HG02678 (cell line): Measurements from ENCODE around the gene ZNF184.
A peak's percentile ranks its signal among the peaks of the same experiment; 100 is the strongest.

Experiments
- ATAC-seq: cut with Tn5 transposase; IDR thresholded peaks from one replicate; pipeline ENCODE4 v1.9.1; 2021; ENCODE audit warnings: mild to moderate bottlenecking, moderate library complexity; ENCODE audit not compliant: unreplicated experiment

The ZNF184 gene

DNA sequence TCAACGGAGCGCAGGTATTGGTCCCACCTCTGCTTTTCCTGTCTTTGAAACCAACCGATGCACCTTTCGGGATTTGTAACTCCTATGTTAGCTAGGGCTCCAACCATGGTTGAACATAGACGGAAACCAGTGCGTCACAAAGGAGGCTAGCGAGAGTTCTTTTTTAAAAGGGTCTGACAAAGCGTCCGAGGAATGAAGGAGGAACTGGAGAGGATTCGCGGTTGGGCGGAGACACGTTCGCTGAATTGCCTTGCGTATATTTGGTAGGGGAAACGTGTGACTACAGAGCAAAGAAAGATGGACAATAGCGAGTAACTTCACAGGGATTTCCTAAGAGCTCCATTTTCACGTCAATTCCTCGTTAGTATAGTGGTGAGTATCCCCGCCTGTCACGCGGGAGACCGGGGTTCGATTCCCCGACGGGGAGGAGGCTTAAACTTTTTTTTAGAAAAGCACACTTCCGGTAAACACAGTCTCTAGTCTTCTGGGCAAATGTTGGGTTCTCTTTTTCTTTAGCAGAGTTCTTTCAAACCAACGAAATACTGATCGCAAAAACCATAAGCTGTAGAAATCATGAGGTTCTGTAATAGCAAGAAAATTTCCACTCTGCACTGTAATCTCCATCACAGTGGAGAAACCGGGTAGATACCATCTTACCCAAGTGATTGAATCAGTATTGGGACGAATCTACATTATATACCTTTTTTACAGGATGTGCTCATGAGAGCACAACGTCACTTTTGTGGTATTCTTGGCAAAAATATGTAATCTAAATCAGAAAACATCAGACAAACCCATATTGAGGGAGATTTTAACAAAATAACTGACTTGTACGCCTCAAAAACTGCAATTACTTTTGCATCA, 6.6 kb upstream of the ZNF184 start:
- peak; percentile 55 for ATAC-seq

DNA sequence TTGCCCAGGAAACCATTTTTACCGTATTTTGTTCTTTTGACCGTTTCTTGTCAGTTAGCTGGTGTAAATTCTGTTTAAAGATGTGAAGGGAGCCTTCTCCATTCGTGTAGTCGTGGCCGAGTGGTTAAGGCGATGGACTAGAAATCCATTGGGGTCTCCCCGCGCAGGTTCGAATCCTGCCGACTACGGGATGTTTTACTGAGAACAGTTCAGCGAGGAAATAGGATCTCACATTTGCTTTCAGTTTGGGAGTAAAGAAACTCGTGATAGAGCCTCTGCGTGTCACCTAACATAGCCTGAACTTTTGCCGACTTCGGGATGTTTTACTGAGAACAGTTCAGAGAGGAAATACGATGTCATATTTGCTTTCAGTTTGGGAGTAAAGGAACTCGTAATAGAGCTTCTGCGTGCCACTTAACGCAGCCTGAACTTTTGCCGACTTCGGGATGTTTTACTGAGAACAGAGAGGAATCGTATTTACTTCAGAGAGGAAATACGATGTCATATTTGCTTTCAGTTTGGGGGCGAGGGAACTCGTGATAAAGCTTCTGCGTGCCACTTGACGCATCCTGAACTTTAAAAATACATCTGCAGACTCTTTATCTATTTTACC, 5.9 kb upstream of the ZNF184 start:
- peak; percentile 62 for ATAC-seq

DNA sequence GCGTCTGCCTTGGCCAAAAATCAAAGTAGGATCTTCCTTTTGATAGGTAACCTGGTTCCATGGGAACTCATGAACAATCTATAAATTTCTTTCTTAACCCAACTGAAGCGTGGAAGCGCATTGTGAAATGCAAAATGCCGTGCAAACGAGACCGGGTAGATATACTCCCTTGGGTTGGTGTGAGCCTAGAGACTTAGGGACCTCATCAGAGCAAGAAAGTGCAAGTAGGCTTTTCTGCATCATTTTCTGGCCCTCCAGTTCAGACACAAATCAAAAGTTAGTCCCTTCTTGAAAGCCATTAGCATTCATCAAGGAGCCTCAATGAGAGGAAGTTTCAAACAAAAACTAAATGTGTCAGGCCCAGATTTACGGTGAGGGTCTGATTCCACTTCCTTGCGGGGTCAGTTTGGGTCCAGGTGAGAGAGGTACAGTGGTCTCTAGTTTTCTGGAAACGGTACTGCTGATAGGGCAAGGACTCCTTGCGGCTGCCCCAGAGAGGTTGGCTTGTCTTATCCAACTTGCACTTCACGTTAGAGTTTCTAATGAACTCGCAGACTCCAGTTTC, 5.3 kb upstream of the ZNF184 start:
- ATAC-seq, result peak; percentile 24

DNA sequence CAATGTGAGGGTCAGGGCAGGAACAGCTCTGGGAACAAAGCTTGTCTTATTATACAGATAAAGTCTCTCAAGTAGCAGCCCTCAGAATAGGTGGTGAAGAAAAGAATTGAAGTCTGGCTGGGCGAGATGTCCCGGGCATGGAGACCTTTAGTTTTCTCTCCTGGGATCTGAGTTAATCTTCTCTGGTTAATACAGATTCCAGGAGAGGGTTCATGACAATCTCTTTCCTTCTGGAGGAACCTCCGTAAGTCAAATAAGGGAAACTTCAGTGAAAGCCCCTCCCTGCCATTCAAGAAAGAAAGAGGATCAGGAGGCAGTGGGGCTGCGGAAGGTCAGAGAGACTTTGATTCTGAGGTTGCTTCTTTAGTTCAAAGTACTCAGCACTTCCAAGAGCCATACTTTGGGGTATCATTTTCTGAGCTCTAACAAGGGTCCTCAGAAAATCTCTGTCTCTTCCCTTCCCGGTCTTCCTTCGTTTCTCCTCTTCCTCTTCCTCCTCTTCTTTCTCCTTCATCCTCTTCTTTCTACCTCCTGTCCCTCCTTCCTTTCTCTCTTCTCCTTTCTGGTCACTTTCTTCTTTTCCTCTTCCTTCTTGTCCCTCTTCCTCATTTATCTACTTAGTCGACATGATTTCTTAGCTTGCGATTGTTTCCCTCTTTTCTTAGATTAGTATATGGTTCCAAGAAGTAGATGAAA, 4.6 kb upstream of the ZNF184 start:
- ATAC-seq, result no peak

DNA sequence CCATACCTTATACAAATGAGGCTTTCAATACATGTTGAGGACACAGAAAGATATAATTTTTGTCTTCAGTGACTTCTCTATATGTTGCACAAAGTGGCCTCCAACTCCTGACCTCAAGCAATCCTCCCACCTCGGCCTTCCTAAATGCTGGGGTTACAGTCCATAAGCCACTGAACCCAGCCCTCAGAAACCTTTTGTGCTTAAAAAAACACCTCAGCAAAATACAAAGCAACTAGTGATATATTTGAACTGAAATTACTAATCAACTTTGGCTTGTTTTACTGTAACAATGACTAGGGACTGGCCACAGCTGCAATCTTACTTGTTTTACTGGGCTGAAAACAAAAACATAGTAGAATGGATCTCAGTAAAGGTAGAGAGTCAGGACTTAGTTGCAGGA, 3.2 kb upstream of the ZNF184 start:
- ATAC-seq, result no peak

DNA sequence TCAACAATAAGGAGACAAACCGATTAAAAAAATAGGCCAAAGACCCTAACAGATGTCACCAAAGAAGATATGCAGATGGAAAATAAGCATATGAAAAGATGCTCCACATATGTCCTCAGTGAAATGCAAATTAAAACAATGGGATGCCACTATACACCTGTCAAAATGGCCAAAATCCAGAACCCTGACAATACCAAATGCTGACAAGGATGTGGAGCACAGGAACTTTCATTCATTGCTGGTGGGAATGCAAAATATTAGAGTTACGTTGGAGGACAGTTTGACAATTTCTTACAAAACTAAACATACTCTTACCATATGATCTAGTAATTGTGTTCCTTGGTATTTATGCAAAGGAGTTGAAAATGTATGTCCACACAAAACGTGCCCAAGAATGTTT, 1.8 kb upstream of the ZNF184 start:
- ATAC-seq, result no peak

DNA sequence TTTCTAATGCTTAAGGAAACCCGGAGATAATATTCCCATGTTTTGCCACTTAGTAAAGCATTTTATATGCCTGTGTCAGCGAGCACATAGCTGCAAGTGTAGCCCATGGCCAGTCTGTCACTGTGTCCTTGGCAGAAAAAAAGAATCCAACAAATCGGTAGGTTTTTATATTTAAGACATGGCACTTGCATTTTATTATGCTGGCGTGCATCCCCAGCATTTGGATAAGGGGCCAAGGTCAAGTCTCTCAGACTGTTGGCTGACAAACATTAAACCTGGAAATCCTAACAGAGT, 1.2 kb upstream of the ZNF184 start:
- ATAC-seq, result no peak

DNA sequence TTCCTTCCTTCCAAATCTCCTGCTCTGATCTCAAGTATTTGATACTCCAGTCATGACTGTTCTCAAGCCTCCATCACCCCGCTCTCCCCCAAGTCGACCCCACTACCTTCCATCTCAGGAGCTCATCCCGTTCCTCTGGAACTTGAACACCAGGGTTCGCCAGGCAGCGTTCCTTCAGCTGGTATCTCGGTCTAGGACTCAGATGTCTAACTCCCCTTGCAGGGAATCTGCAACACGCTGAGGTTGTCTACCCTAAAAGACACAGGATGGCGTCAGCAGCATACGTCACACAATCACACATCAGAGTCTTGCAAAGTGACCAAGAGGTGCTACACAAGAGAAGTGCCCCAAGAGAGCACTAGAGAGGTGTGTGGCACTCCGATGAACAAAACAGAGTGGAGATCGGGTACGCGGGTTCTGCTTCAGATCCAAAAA, 706 bp downstream of the ZNF184 start:
- peak; percentile 36 for ATAC-seq

DNA sequence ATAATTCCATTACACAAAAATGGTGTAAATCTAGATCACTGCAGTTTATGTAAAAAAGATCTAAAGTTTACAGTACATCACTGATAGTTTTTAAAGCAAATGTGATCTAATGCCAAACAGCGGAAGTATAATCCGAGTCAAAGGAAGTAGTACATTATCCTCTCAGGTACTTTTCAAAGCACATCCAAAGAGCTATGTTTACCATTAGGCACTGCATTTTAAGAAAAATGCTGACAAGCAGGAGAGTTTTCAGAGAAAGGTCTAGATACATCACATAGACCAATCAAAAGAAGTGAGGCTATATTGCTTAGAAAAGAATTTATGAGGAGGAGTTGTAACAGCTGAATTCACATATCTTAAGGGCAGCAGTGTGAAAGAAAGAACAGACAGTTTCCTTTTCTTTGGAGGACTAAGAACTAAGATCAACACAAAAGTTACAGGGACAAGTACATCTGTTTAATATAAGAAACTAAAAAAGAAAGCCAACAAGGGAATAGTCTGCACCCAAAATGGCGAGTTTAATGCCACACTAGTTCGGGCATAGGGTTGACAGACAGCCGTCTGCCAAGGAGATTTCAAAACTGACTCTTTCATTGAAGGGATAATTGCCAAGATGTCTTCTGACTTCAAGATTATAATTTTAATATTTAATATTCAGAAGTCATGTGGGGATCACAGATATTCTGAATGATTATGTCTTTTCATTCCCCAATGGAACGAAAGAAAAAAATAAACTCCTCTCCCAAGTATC, 1.4 kb downstream of the ZNF184 start:
- no peak for ATAC-seq

DNA sequence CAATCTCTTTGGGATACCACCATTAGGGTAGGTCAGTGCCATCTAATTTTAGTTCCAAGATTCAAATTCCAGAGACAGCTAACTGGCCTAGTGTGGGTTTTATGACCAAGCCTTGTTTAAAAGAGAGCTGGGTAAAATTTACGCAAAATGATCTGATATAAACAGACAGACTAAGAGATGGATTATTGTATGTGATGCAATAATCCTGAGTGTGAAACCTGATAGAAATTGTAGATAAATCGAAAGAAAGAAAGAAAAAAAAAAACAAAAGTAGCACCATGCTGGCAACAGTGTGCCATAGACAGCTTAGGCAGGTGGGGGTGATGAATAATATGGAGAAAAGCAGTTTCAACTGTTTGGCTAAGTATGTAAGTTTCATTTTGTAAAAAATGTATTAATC, 2.9 kb downstream of the ZNF184 start:
- no peak for ATAC-seq

DNA sequence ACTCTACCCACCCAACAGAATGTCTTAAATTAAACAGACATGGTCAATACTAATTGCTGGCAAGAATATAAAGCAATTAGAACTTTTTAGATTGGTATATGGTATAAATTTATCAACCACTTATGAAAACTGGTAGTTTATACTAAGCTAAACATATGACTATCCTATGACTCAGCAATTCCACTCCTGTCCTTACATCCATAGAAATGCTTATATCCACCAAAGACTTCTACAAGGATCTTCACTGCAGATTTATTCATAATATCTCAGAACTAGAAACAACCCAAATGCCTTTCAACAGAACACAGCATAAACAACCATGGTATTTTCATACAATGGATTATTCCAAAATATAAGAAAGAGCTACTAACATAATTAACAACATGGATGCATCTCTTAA, 4.6 kb downstream of the ZNF184 start:
- ATAC-seq, result no peak

DNA sequence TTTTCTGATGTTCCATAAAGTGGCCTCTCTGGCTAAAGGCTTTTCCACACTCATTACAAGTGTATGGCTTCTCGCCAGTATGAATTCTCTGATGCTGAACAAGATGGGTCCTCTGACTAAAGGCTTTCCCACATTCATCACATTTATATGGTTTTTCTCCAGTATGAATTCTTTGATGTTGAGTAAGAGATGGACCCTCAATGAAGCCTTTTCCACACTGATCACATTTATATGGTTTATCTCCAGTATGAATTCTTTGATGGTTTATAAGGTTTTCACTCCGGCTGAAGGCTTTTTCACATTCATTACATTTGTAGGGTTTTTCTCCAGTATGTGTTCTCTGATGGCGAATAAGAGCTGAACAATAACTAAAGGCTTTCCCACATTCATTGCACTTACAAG, 20.4 kb downstream of the ZNF184 start:
- no peak for ATAC-seq

DNA sequence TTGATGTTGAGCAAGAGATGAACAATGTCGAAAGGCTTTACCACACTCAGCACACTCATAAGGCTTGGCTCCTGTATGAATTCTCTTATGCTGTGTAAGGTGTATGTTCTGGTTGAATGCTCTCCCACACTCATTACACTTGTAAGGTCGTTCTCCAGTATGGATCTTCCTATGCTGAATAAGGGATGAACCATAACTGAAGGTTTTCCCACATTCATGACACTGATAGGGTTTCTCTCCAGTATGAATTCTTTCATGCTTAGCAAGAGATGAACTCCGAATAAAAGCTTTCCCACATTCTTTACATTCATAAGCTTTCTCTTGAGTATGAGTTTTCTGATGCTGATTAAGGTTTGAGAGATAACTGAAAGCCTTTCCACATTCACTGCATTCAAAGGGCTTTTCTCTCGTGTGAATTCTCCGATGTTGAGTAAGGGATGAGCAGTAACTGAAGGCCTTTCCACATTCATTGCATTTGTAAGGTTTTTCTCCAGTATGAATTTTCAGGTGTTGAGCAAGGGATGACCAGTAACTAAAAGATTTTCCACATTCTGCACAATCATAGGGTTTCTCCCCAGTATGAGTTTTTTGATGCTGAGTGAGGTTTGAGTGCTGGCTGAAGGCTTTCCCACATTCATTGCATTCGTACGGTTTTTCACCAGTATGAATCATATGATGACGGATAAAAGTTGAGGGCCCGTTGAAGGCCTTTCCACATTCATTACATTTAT, 21.1 kb downstream of the ZNF184 start:
- no peak for ATAC-seq

DNA sequence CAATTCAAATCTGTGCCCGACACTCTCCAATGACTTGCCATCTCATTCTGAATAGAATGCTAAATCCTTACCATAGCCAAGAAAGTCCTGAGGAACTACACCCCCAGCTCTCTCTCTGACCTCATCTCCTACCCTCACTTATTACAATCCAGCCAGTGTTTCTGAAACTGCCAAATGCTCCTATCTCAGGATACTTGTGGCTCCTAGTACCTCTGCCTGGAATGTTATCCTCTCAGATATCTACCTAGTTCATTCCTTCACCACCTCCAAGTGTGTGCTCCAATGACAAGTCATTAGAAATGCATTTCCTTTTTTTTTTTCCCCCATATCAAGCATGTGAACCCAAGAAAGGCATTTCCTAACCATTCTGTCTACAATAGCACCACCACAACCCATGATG, 24.4 kb downstream of the ZNF184 start:
- ATAC-seq, result no peak

DNA sequence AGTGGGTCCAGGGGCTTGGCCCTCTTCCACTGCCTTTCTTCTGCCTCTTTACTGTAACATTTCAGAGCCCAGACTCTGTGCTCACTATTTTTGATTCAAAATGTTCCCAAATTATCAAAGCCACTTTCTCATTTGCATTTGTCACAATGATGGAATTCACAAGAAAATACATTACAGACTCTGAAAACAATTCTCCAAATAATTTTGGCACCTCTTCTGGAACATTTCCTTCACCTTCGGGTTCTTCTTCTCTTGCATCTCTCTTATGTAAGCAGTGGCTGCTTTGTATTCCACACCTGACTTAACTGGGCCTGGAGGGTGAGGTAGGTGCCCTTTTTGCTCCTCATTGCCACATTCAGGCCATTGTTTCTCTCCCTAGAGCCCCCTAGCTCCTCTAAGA, 30.0 kb downstream of the ZNF184 start:
- ATAC-seq, result no peak

DNA sequence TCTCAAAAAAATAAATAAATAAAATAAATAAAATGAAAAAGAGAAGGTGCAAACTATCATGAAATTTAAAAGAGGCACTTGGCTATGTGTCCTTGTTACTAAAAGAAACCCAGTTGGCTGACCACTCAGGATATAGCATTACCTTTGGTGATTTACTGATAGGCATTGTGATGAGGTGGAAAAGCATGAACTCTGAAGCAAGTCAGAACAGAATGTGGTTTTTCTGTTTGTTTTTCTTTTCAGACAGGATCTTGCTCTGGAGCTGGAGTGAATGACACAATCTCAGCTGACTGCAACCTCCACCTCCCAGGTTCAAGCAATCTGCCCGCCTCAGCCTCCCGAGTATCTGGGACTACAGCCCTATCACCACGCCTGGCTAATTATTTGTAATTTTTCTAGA, 31.9 kb downstream of the ZNF184 start:
- no peak for ATAC-seq

DNA sequence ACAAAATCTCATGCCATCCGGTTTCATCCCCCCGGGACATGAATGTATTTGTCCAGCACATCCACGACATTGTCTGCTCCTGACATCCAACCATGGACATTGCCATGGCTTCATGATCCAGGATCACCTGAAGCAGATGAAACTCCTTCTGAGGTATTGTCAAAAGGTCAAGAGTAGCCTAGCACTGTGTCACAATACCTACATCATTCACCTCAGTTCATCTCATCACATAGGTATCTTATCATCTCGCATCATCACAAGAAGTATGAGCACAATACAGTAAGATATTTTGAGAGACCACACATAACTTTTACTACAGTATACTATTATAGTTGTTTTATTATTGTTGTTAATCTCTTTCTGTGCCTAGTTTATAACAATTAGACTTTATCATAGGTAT, 33.5 kb downstream of the ZNF184 start:
- no peak for ATAC-seq

DNA sequence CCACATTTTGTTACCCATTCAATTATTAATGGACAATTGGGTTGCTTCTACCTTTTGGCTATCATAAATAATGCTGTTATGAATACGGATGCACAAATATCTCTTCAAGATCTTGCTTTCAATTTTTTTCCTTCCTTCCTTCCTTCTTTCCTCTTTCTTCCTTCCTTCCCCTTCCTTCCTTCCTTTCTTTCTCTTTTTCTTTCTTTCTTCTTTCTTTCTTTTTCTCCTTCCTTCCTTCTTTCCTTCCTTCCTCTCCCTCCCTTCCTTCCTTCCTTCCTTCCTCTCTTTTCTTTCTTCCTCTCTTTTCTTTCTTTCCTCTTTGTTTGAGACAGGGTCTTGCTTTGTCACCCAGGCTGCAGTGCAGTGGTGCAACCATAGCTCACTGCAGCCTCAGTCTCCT, 39.2 kb downstream of the ZNF184 start:
- no peak for ATAC-seq

DNA sequence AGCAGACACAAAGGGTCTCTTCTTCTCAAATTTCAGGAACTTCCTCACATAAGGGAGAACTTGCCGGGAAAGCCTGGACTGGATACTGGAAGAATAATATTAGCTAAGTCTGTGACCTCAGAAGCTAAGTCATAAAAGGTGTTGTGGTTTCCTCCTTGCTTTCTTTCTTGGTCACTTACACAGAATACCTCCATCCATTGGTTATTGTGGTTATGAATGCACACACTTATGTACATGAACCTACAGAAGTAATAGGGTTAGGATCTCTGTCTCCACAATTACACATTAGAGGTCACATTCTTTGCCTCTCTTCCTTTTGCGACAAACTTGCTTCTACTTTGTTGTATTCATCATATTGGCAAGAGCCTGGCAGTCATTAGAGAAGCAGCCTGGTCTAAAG, 43.9 kb downstream of the ZNF184 start:
- ATAC-seq, result no peak

DNA sequence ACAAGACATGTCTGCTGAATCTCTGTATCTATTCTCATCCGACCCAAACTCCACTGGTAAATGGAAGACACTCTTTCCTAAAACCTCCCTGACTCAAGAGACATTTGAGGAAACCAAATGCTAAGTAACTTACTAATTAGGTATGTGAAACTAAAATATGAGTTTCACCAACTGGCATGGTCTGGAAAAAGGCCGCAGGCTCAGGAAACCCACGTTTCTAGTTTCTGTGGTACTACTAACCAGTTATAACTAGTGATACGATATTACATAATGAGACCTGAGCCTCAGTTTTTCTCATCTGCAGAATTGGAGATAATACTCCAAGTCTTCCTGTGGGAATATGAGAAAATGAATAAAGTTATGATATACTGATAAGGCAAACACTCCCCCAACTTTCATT, 44.4 kb downstream of the ZNF184 start:
- ATAC-seq, result no peak
